Fibroblast of pulmonary artery (primary cell): ENCODE measurements around the gene NEU1.
"Not testable (repeated sequence)": the region's sequence is repeated elsewhere in the genome, so short reads cannot be mapped to it uniquely, and the experiment has no call there.

Experiments used
- DNase-seq: peaks from one replicate; pipeline ENCODE4 v3.0.0-alpha.2; 2010; ENCODE audit warnings: low read depth
- H3K4me3 ChIP-seq: replicated peaks from 2 replicates; pipeline ENCODE4 v1.5.1; 2011; ENCODE audit warnings: low read depth, mild to moderate bottlenecking, control low read depth, low read length, moderate library complexity
- CTCF ChIP-seq: IDR thresholded peaks from 2 replicates; pipeline ENCODE4 v1.5.1; 2011; ENCODE audit warnings: mild to moderate bottlenecking, control low read depth, low read length, inconsistent platforms; ENCODE audit errors: missing control alignments

The NEU1 gene

GRCh38 chr6:31871046-31871659, 8.5 kb upstream of the NEU1 start:
- no peak overlapping the region for H3K4me3 ChIP-seq
- DNase-seq, result peak; percentile 29
- no peak for TF ChIP-seq CTCF

- no peak for TF ChIP-seq CTCF
- H3K4me3 ChIP-seq, result no peak overlapping the region
- no peak for DNase-seq
These were observed 7.8 kb upstream of the NEU1 start for GRCh38 chr6:31870385-31870921.

GRCh38 chr6:31869343-31869742, 6.7 kb upstream of the NEU1 start:
- H3K4me3 ChIP-seq, result no peak overlapping the region
- no peak for DNase-seq
- no peak for TF ChIP-seq CTCF

- not testable (repeated sequence) for DNase-seq, H3K4me3 ChIP-seq
These were observed 6.0 kb upstream of the NEU1 start for GRCh38 chr6:31868658-31868971.

GRCh38 chr6:31865205-31866118, 2.8 kb upstream of the NEU1 start:
- no peak for DNase-seq
- no peak overlapping the region for H3K4me3 ChIP-seq
- TF ChIP-seq CTCF, result no peak

GRCh38 chr6:31864818-31865204, 2.2 kb upstream of the NEU1 start:
- TF ChIP-seq CTCF, result no peak
- DNase-seq, result no peak
- no peak overlapping the region for H3K4me3 ChIP-seq

- H3K4me3 ChIP-seq, result peak overlapping the region; percentile 63
- DNase-seq, result not testable (repeated sequence)
These were observed 1.5 kb upstream of the NEU1 start for GRCh38 chr6:31864123-31864562.
